Measurements from ENCODE around the gene DAB2IP. TPM values are rescaled to one million over a fixed set of nuclear protein-coding genes. Genes with fewer than 3 reads are reported as not detected.

DAB2IP gene
- total RNA-seq, 6 experiments from 2014 or later = 23.0 to 28.2 (median 25.7) TPM

- Mint-ChIP-seq H3K27ac (no peak overlapping the region), H3K9me3 (peaks cover 7% of the 10 kb centered on the region), H3K36me3 (ENCODE audit: low read depth) (peaks cover 23% of the 10 kb centered on the region), H3K4me1 (ENCODE audit: low read depth) (peaks cover 20% of the 10 kb centered on the region), H3K4me3 (no peak overlapping the region), H3K27me3 (ENCODE audit: insufficient read depth) (peaks cover 4% of the 10 kb centered on the region)
- no peak for TF ChIP-seq CTCF (IDR thresholded peaks at IDR 0.05)
- no peak for DNase-seq
These were observed 130.4 kb downstream of the DAB2IP start for GRCh38 chr9:121781701-121782464.

GRCh38 chr9:121782514-121783110, 131.2 kb downstream of the DAB2IP start:
- no peak for TF ChIP-seq CTCF (IDR thresholded peaks at IDR 0.05)
- Mint-ChIP-seq H3K4me1 (ENCODE audit: low read depth) (peaks cover 20% of the 10 kb centered on the region), H3K27ac (no peak overlapping the region), H3K4me3 (no peak overlapping the region), H3K9me3 (peaks cover 7% of the 10 kb centered on the region), H3K27me3 (ENCODE audit: insufficient read depth) (peaks cover 4% of the 10 kb centered on the region), H3K36me3 (ENCODE audit: low read depth) (peaks cover 16% of the 10 kb centered on the region)
- no peak for DNase-seq

- Mint-ChIP-seq H3K4me3 (no peak overlapping the region), H3K4me1 (ENCODE audit: low read depth) (peaks cover 19% of the 10 kb centered on the region), H3K27me3 (ENCODE audit: insufficient read depth) (peaks cover 4% of the 10 kb centered on the region), H3K9me3 (peaks cover 7% of the 10 kb centered on the region), H3K27ac (no peak overlapping the region), H3K36me3 (ENCODE audit: low read depth) (peaks cover 11% of the 10 kb centered on the region)
- DNase-seq = no peak
- TF ChIP-seq CTCF (IDR thresholded peaks at IDR 0.05) = no peak
These were observed 131.7 kb downstream of the DAB2IP start for GRCh38 chr9:121783111-121783510.

- H3K9me3 Mint-ChIP-seq = peaks cover under 1% of the 10 kb centered on the region; the same call in 1 of the 2 replicates
- H3K27me3 Mint-ChIP-seq (ENCODE audit: insufficient read depth) = peaks cover 4% of the 10 kb centered on the region
- no peak for DNase-seq
- peaks cover 12% of the 10 kb centered on the region for H3K4me1 Mint-ChIP-seq (ENCODE audit: low read depth)
- H3K27ac Mint-ChIP-seq = no peak overlapping the region
- H3K36me3 Mint-ChIP-seq (ENCODE audit: low read depth) = peaks cover 4% of the 10 kb centered on the region
- H3K4me3 Mint-ChIP-seq = no peak overlapping the region
- no peak for TF ChIP-seq CTCF (IDR thresholded peaks at IDR 0.05)
These were observed 132.4 kb downstream of the DAB2IP start for GRCh38 chr9:121783521-121784507.

DNA sequence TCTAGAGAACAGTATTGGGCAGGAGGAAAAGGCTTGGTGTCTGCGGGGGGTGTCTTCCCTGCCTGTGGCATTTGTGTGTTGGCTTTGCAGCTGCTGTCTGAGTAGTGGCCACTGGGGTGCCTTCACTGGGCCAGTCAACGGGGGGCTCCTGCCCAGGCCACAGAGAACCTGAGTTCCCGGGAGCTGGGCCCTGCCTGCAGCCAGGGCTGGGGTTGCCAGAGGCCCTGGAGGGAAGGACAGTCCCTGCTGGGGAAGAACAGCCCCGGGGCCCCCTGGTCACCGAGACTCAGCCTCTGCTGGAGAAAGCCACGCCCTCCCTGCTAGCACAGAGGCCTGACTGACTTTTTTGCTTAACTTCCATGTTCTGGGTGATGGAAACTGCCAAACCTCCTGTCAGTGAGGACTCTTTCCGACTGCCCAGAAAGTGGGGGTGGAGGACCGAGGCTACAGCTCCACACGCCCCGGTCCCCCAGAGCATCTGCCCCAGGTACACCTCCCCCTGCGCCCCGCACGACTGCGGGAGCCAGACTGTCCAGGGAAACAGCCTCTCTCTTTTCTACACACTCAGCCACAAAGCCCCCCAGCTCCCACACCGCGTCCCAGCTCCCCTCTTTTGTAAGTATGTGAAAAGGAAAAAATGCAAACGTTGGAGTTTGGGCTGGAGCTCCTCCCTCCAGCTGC, 133.4 kb downstream of the DAB2IP start:
- no peak for DNase-seq
- Mint-ChIP-seq H3K4me3 (no peak overlapping the region), H3K36me3 (ENCODE audit: low read depth) (no peaks in the 10 kb centered on the region; the same call in 1 of the 2 replicates), H3K27ac (no peak overlapping the region; the same call in 1 of the 2 replicates), H3K4me1 (ENCODE audit: low read depth) (peaks cover 2% of the 10 kb centered on the region), H3K27me3 (ENCODE audit: insufficient read depth) (peaks cover 4% of the 10 kb centered on the region), H3K9me3 (no peaks in the 10 kb centered on the region)
- peak; percentile 22; the same call in 1 of the 2 replicates for TF ChIP-seq CTCF (IDR thresholded peaks at IDR 0.05)
